H1 (cell line): ENCODE results near the gene ARHGAP26. TPM values are rescaled to one million over a fixed set of nuclear protein-coding genes. Genes with fewer than 3 reads are reported as not detected.

Experiments used
- CTCF ChIA-PET: fragments of 300-600 bp; sonication (Branson Sonifier 250); formaldehyde crosslinking; loops from one replicate; lab custom pipeline; 2021; ENCODE audit not compliant: partially characterized antibody; lab: Charles Lee
- POLR2A ChIA-PET: fragments of 300-600 bp; sonication (Branson Sonifier 250); formaldehyde crosslinking; loops from one replicate; lab custom pipeline; 2021; ENCODE audit warnings: inconsistent platforms; ENCODE audit not compliant: partially characterized antibody; lab: Charles Lee
- DNase-seq, 2 experiments: peaks; one replicate each; pipeline versions ENCODE4 v3.0.0 to v3.0.0-alpha.2; 2010 to 2022; ENCODE audit warnings: low spot score in 2 of 2, low read depth in 1 of 2, mixed read lengths in 1 of 2
- FAIRE-seq: peaks from 2 replicates; lab custom pipeline; 2011; peaks lifted over from hg19 to GRCh38; lab: Jason Lieb, UNC
- H2AFZ ChIP-seq: 2 replicates; pipeline ENCODE4 v1.8.1; 2012; ENCODE audit warnings: low read length, inconsistent platforms
- H2AK5ac ChIP-seq: 2 replicates; pipeline ENCODE4 v1.6.1; 2013; ENCODE audit warnings: low read depth, low read length
- H2BK120ac ChIP-seq: replicated peaks from 2 replicates; pipeline ENCODE3; 2013; ENCODE audit warnings: low read depth, low read length, inconsistent platforms
- H2BK12ac ChIP-seq: 2 replicates; pipeline ENCODE4 v1.6.1; 2013; ENCODE audit warnings: low read depth, low read length
- H2BK15ac ChIP-seq: 2 replicates; pipeline ENCODE4 v1.6.1; 2013; ENCODE audit warnings: low read length
- H2BK20ac ChIP-seq: 2 replicates; pipeline ENCODE4 v1.6.1; 2013; ENCODE audit warnings: low read length
- H2BK5ac ChIP-seq: 2 replicates; pipeline ENCODE4 v1.6.1; 2013; ENCODE audit warnings: low read depth, low read length
- H3K14ac ChIP-seq: 2 replicates; pipeline ENCODE4 v1.6.1; 2013; ENCODE audit warnings: inconsistent platforms; ENCODE audit not compliant: insufficient read length
- H3K18ac ChIP-seq: 2 replicates; pipeline ENCODE4 v1.6.1; 2013; ENCODE audit warnings: low read length; ENCODE audit errors: extremely low read depth
- H3K23ac ChIP-seq: 2 replicates; pipeline ENCODE4 v1.6.1; 2013; ENCODE audit warnings: inconsistent platforms; ENCODE audit not compliant: insufficient read length
- H3K23me2 ChIP-seq: 2 replicates; pipeline ENCODE4 v1.6.1; 2013; ENCODE audit warnings: low read depth, low read length
- H3K27ac ChIP-seq: 2 replicates; pipeline ENCODE4 v1.6.1; 2011; ENCODE audit warnings: low read depth, low read length, inconsistent platforms
- H3K27me3 ChIP-seq, 4 experiments: replicated peaks in 1 of 4; 1 replicate in 1 of 4; 2 replicates in 3 of 4; pipeline versions ENCODE4 v1.6.1 to v1.8.1; 2011 to 2013; ENCODE audit warnings: low read length in 3 of 4, mild to moderate bottlenecking in 3 of 4, inconsistent platforms in 2 of 4, mixed read lengths in 2 of 4, moderate library complexity in 1 of 4; ENCODE audit not compliant: control insufficient read depth in 3 of 4, insufficient read depth in 3 of 4; ENCODE audit errors: extremely low read depth in 1 of 4
- H3K36me3 ChIP-seq, 4 experiments: 2 replicates each; pipeline versions ENCODE4 v1.6.1 to v1.8.1; 2011 to 2013; ENCODE audit warnings: mild to moderate bottlenecking in 4 of 4, low read length in 3 of 4, moderate library complexity in 2 of 4, control low read depth in 1 of 4, inconsistent platforms in 1 of 4; ENCODE audit not compliant: insufficient read depth in 4 of 4, control insufficient read depth in 2 of 4
- H3K4ac ChIP-seq: replicated peaks from 2 replicates; pipeline ENCODE3; 2013; ENCODE audit warnings: low read length, low read depth, mixed read lengths, inconsistent platforms; ENCODE audit not compliant: insufficient read length
- H3K4me1 ChIP-seq, 4 experiments: replicated peaks in 1 of 4; 1 replicate in 1 of 4; 2 replicates in 3 of 4; pipeline versions ENCODE4 v1.6.1 to v1.8.1; 2011 to 2013; ENCODE audit warnings: low read length in 3 of 4, inconsistent platforms in 2 of 4, mixed read lengths in 1 of 4; ENCODE audit not compliant: insufficient read depth in 4 of 4, control insufficient read depth in 3 of 4
- H3K4me2 ChIP-seq, 2 experiments: 2 replicates each; pipeline versions ENCODE4 v1.6.1 to v1.8.1; 2011 to 2013; ENCODE audit warnings: low read depth in 2 of 2, low read length in 2 of 2, control low read depth in 1 of 2, inconsistent platforms in 1 of 2, mild to moderate bottlenecking in 1 of 2; ENCODE audit not compliant: insufficient read depth in 1 of 2
- H3K4me3 ChIP-seq, 4 experiments: fragments of 200-600, 300-600 bp in 1 of 4; sonication (generic), shearing (Covaris generic), sonication (Bioruptor Twin) in 1 of 4; 2 replicates each; pipeline versions ENCODE4 v1.5.1 to v1.8.1; 2011 to 2016; ENCODE audit warnings: low read length in 4 of 4, low read depth in 3 of 4, control low read depth in 2 of 4, inconsistent platforms in 2 of 4, mild to moderate bottlenecking in 2 of 4, mixed read lengths in 1 of 4, moderate library complexity in 1 of 4; ENCODE audit not compliant: insufficient read depth in 2 of 4; ENCODE audit errors: extremely low read depth in 1 of 4
- H3K56ac ChIP-seq: replicated peaks from 2 replicates; pipeline ENCODE3; 2013; ENCODE audit warnings: low read depth, mild to moderate bottlenecking, mixed read lengths, low read length, inconsistent platforms; ENCODE audit not compliant: insufficient read length
- H3K79me1 ChIP-seq: 2 replicates; pipeline ENCODE4 v1.6.1; 2013; ENCODE audit warnings: low read depth, low read length, control low read depth
- H3K79me2 ChIP-seq, 2 experiments: 2 replicates each; pipeline versions ENCODE4 v1.6.1 to v1.8.1; 2012 to 2013; ENCODE audit warnings: low read length in 2 of 2, mild to moderate bottlenecking in 2 of 2, inconsistent platforms in 1 of 2; ENCODE audit not compliant: insufficient read depth in 2 of 2, control insufficient read depth in 1 of 2
- H3K9ac ChIP-seq, 4 experiments: replicated peaks in 1 of 4; 1 replicate in 1 of 4; 2 replicates in 3 of 4; pipeline versions ENCODE4 v1.6.1 to v1.8.1; 2011 to 2013; ENCODE audit warnings: low read depth in 3 of 4, low read length in 3 of 4, control low read depth in 2 of 4, mild to moderate bottlenecking in 2 of 4, moderate library complexity in 2 of 4, inconsistent platforms in 1 of 4; ENCODE audit errors: extremely low read depth in 1 of 4
- H3K9me3 ChIP-seq, 2 experiments: 2 replicates each; pipeline versions ENCODE4 v1.6.1 to v1.8.1; 2012 to 2013; ENCODE audit warnings: mild to moderate bottlenecking in 2 of 2, moderate library complexity in 2 of 2, control low read depth in 1 of 2, inconsistent platforms in 1 of 2, low read depth in 1 of 2, low read length in 1 of 2, mixed read lengths in 1 of 2; ENCODE audit not compliant: insufficient read depth in 2 of 2
- H4K20me1 ChIP-seq, 2 experiments: replicated peaks in 1 of 2; 2 replicates each; pipeline versions ENCODE3 to v1.8.1; 2011 to 2013; ENCODE audit warnings: inconsistent platforms in 2 of 2, low read length in 2 of 2, mild to moderate bottlenecking in 1 of 2; ENCODE audit not compliant: insufficient read depth in 2 of 2, control insufficient read depth in 1 of 2
- H4K5ac ChIP-seq: 2 replicates; pipeline ENCODE4 v1.6.1; 2013; ENCODE audit warnings: low read length, low read depth, mixed read lengths, inconsistent platforms; ENCODE audit not compliant: insufficient read length
- H4K8ac ChIP-seq: 2 replicates; pipeline ENCODE4 v1.8.0; 2013; ENCODE audit warnings: mild to moderate bottlenecking, moderate library complexity, low read length, inconsistent platforms; ENCODE audit not compliant: insufficient read depth; ENCODE audit errors: extremely low read depth
- H4K91ac ChIP-seq: replicated peaks from 2 replicates; pipeline ENCODE3; 2013; ENCODE audit warnings: low read length, mixed read lengths, inconsistent platforms; ENCODE audit not compliant: insufficient read length
- ATF2 ChIP-seq: IDR thresholded peaks from 2 replicates; pipeline ENCODE4 v1.6.1; 2012; ENCODE audit warnings: low read length, inconsistent platforms
- CBX5 ChIP-seq: fragments of 300-800, 300-1000 bp; sonication (generic); IDR thresholded peaks from 2 replicates; pipeline ENCODE4 v1.7.1; 2016; ENCODE audit warnings: antibody characterized with exemption, low read length, low read depth
- CEBPB ChIP-seq: IDR thresholded peaks from 2 replicates; pipeline ENCODE4 v1.6.1; 2012; ENCODE audit warnings: low read depth, low read length
- CHD2 ChIP-seq: IDR thresholded peaks from 2 replicates; pipeline ENCODE4 v1.6.1; 2012; ENCODE audit warnings: low read length, improper control_type of control experiment
- E2F6 ChIP-seq: IDR thresholded peaks from 2 replicates; pipeline ENCODE4 v1.6.1; 2012; ENCODE audit warnings: inconsistent platforms
- KDM1A ChIP-seq: fragments of 200-600, 300-600 bp; sonication (generic); IDR thresholded peaks from 2 replicates; pipeline ENCODE4 v1.7.1; 2016; ENCODE audit warnings: mild to moderate bottlenecking, low read length, borderline replicate concordance
- MAFK ChIP-seq: IDR thresholded peaks from 2 replicates; pipeline ENCODE4 v1.6.1; 2012; ENCODE audit warnings: low read depth, mild to moderate bottlenecking, improper control_type of control experiment, low read length
- POU5F1 ChIP-seq: IDR thresholded peaks from 2 replicates; pipeline ENCODE4 v1.6.1; 2011; ENCODE audit warnings: low read depth, mild to moderate bottlenecking, low read length, moderate library complexity
- RNF2 ChIP-seq: fragments of 200-900, 300-1000 bp; sonication (generic); IDR thresholded peaks from 2 replicates; pipeline ENCODE4 v1.7.1; 2016; ENCODE audit warnings: borderline replicate concordance, low read depth, mild to moderate bottlenecking, antibody characterized with exemption, low read length; ENCODE audit not compliant: poor library complexity, severe bottlenecking; ENCODE audit errors: missing control alignments
- SIX5 ChIP-seq: IDR thresholded peaks from 2 replicates; pipeline ENCODE4 v1.6.1; 2011; ENCODE audit warnings: mild to moderate bottlenecking, low read depth, low read length
- TEAD4 ChIP-seq: IDR thresholded peaks from 2 replicates; pipeline ENCODE4 v1.6.1; 2012; ENCODE audit warnings: low read depth, low read length, inconsistent platforms, mixed read lengths
- WGBS, 2 experiments: shearing (Covaris generic) in 1 of 2; methylation state at CpG; one replicate each; pipeline versions ENCODE4 v1.1.6 to v1.1.7; 2013 to 2015; ENCODE audit warnings: low lambda C conversion rate in 2 of 2, mixed read lengths in 2 of 2, inconsistent platforms in 1 of 2, low coverage in 1 of 2, missing lambda C conversion rate in 1 of 2; ENCODE audit not compliant: insufficient replicate concordance in 2 of 2, insufficient coverage in 1 of 2, insufficient read length in 1 of 2; ENCODE audit errors: extremely low coverage in 1 of 2, missing lambda C conversion rate in 1 of 2; 5-methylcytosine and 5-hydroxymethylcytosine counted together
- polyA plus RNA-seq, 7 experiments: library from polyadenylated mRNA; depleted of rRNA in 3 of 7; stranded (reverse) in 5 of 7; unstranded in 2 of 7; fragments of >200 nt in 5 of 7; fragments of 200-250 nt in 2 of 7; gene quantifications; 1 replicate in 5 of 7; 2 replicates in 1 of 7; 4 replicates in 1 of 7; pipeline versions ENCODE4 v1.2.1 to v1.2.3, GENCODE V29; 2011 to 2013; ENCODE audit warnings: missing spikeins in 2 of 7, mixed read lengths in 2 of 7
- total RNA-seq: library from RNA; stranded (reverse); fragmentation: NEBNext Ultra II Directional; extraction: Animal tissue kit (Norgen Biotek cat#: 25700); gene quantifications from 2 replicates; pipeline ENCODE4 v1.2.1, GENCODE V29; 2021

ARHGAP26 gene
- total and polyA plus RNA-seq, 2 of the 8 experiments (the other 6 are each of a cell fraction or from before 2014, with no cell fraction given), result 7.1 to 24.8 TPM

- FAIRE-seq (no peak), DNase-seq (no peak)
- Histone ChIP-seq H2BK15ac (no peak overlapping the region), H3K4me2 (no peak overlapping the region), H3K9me3 (no peaks in the 10 kb centered on the region), H3K79me2 (no peaks in the 10 kb centered on the region), H3K36me3 (no peaks in the 10 kb centered on the region), H3K27me3 (no peaks in the 10 kb centered on the region), H4K91ac (no peak overlapping the region), H2BK120ac (no peak overlapping the region), H4K8ac (no peak overlapping the region), H3K27ac (no peak overlapping the region), H3K4me1 (no peaks in the 10 kb centered on the region), H2BK20ac (no peak overlapping the region), H3K23me2 (no peaks in the 10 kb centered on the region; the same call in 1 of the 2 replicates), H2AFZ (no peak overlapping the region), H3K79me1 (no peaks in the 10 kb centered on the region), H3K14ac (no peak overlapping the region), H2AK5ac (no peak overlapping the region), H3K23ac (no peak overlapping the region), H3K56ac (no peak overlapping the region), H3K4me3 (no peak overlapping the region), H2BK5ac (no peak overlapping the region), H4K5ac (no peak overlapping the region), H4K20me1 (no peaks in the 10 kb centered on the region), H3K4ac (no peak overlapping the region), H3K9ac (no peak overlapping the region), H3K18ac (no peak overlapping the region), H2BK12ac (no peak overlapping the region)
- ChIA-PET CTCF (interaction anchor here (1.0 to 6.8 kb wide), 3 partner anchors 8 to 200 kb away, joined by 3 to 51 read pairs (median 3); no protein-coding TSS in a partner anchor), POLR2A (no interaction called here)
- WGBS, 2 experiments, result 90% methylated on average over 10 of the region's 10 CpGs; no CpG with 5 or more reads in 1 of the 2 experiments
- no peak for TF ChIP-seq CHD2
- TF ChIP-seq CEBPB, result no peak
- no peak for TF ChIP-seq RNF2
- no peak for TF ChIP-seq POU5F1
- TF ChIP-seq E2F6, result no peak
- TF ChIP-seq MAFK, result no peak
- no peak for TF ChIP-seq TEAD4
- TF ChIP-seq ATF2, result no peak
- TF ChIP-seq SIX5, result no peak
- no peak for TF ChIP-seq CBX5
- no peak for TF ChIP-seq KDM1A
Observed at GRCh38 chr5:143008809-143009521, 238.8 kb downstream of the ARHGAP26 start.
